Activated naive CD8-positive, alpha-beta T cell treated with anti-CD3 and anti-CD28 coated beads, Interleukin-2, amount 50 U/mL, for 24 hours (primary cell): ENCODE data around the gene MYH11.

Source experiments
- ATAC-seq: fragments of 150-1000 bp; cut with Tn5 transposase; one replicate; pipeline ENCODE4 v1.10.0; 2021
- DNase-seq: peaks from one replicate; pipeline ENCODE4 v3.0.0; 2021
- H3K27ac Mint-ChIP-seq: one replicate; pipeline ENCODE4 v1.8.0; 2021; ENCODE audit warnings: mild to moderate bottlenecking, mixed read lengths
- H3K27me3 Mint-ChIP-seq: one replicate; pipeline ENCODE4 v1.8.0; 2021; ENCODE audit warnings: mixed read lengths
- H3K36me3 Mint-ChIP-seq: one replicate; pipeline ENCODE4 v1.8.0; 2021; ENCODE audit warnings: low read depth, mixed read lengths
- H3K4me1 Mint-ChIP-seq: one replicate; pipeline ENCODE4 v1.8.0; 2021; ENCODE audit warnings: mixed read lengths
- H3K4me3 Mint-ChIP-seq: one replicate; pipeline ENCODE4 v1.8.0; 2021; ENCODE audit warnings: mild to moderate bottlenecking, moderate library complexity, mixed read lengths
- H3K9me3 Mint-ChIP-seq: one replicate; pipeline ENCODE4 v1.8.0; 2021; ENCODE audit warnings: mixed read lengths

MYH11 gene

GRCh38 chr16:15886078-15886477 is 29.2 kb upstream of the MYH11 start:
- Mint-ChIP-seq H3K27ac (peak overlapping the region; percentile 6), H3K4me3 (peak overlapping the region; percentile 97), H3K9me3 (no peaks in the 10 kb centered on the region), H3K27me3 (no peaks in the 10 kb centered on the region), H3K36me3 (peaks cover 14% of the 10 kb centered on the region), H3K4me1 (peaks cover 39% of the 10 kb centered on the region)
- ATAC-seq (no peak), DNase-seq (no peak)

GRCh38 chr16:15885560-15886001 is 28.8 kb upstream of the MYH11 start:
- peaks cover 14% of the 10 kb centered on the region for H3K36me3 Mint-ChIP-seq
- ATAC-seq (no peak), DNase-seq (no peak)
- no peaks in the 10 kb centered on the region for H3K27me3 Mint-ChIP-seq
- H3K4me3 Mint-ChIP-seq, result no peak overlapping the region
- peak overlapping the region; percentile 6 for H3K27ac Mint-ChIP-seq
- H3K4me1 Mint-ChIP-seq, result peaks cover 39% of the 10 kb centered on the region
- H3K9me3 Mint-ChIP-seq, result no peaks in the 10 kb centered on the region

GRCh38 chr16:15882563-15882962 is 25.7 kb upstream of the MYH11 start:
- no peak for DNase-seq
- no peaks in the 10 kb centered on the region for H3K9me3 Mint-ChIP-seq
- H3K36me3 Mint-ChIP-seq, result peaks cover 28% of the 10 kb centered on the region
- no peak overlapping the region for H3K4me3 Mint-ChIP-seq
- H3K4me1 Mint-ChIP-seq, result peaks cover 36% of the 10 kb centered on the region
- no peaks in the 10 kb centered on the region for H3K27me3 Mint-ChIP-seq
- H3K27ac Mint-ChIP-seq, result no peak overlapping the region
- no peak for ATAC-seq

- H3K27ac Mint-ChIP-seq, result no peak overlapping the region
These were observed 25.1 kb upstream of the MYH11 start for GRCh38 chr16:15881794-15882379.

GRCh38 chr16:15880434-15881308 is 23.8 kb upstream of the MYH11 start:
- no peak overlapping the region for H3K4me3 Mint-ChIP-seq
- H3K9me3 Mint-ChIP-seq, result no peaks in the 10 kb centered on the region
- ATAC-seq (no peak), DNase-seq (no peak)
- H3K27me3 Mint-ChIP-seq, result no peaks in the 10 kb centered on the region
- H3K4me1 Mint-ChIP-seq, result peaks cover 20% of the 10 kb centered on the region
- peaks cover 33% of the 10 kb centered on the region for H3K36me3 Mint-ChIP-seq
- peak overlapping the region; percentile 3 for H3K27ac Mint-ChIP-seq

More at GRCh38 chr16:15881794-15882379, 25.1 kb upstream of the MYH11 start:
- Mint-ChIP-seq H3K27me3 (no peaks in the 10 kb centered on the region), H3K36me3 (peaks cover 33% of the 10 kb centered on the region), H3K4me3 (no peak overlapping the region), H3K4me1 (peaks cover 30% of the 10 kb centered on the region), H3K9me3 (no peaks in the 10 kb centered on the region)
- ATAC-seq, result no peak
- DNase-seq, result no peak

- Mint-ChIP-seq H3K36me3 (peaks cover 31% of the 10 kb centered on the region), H3K27me3 (no peaks in the 10 kb centered on the region), H3K4me3 (no peak overlapping the region), H3K27ac (peak overlapping the region; percentile 60), H3K9me3 (no peaks in the 10 kb centered on the region), H3K4me1 (peaks cover 14% of the 10 kb centered on the region)
- peak; percentile 59 for ATAC-seq
- DNase-seq, result no peak
These were observed 22.5 kb upstream of the MYH11 start for GRCh38 chr16:15879255-15879811.

GRCh38 chr16:15876503-15876902 is 19.7 kb upstream of the MYH11 start:
- Mint-ChIP-seq H3K4me1 (peaks cover 14% of the 10 kb centered on the region), H3K4me3 (no peak overlapping the region), H3K9me3 (no peaks in the 10 kb centered on the region), H3K36me3 (peaks cover 29% of the 10 kb centered on the region), H3K27me3 (no peaks in the 10 kb centered on the region), H3K27ac (no peak overlapping the region)
- no peak for ATAC-seq
- DNase-seq, result no peak

- DNase-seq, result no peak
- Mint-ChIP-seq H3K27ac (no peak overlapping the region), H3K9me3 (no peaks in the 10 kb centered on the region), H3K27me3 (no peaks in the 10 kb centered on the region), H3K4me1 (peaks cover 12% of the 10 kb centered on the region), H3K4me3 (no peak overlapping the region), H3K36me3 (peaks cover 22% of the 10 kb centered on the region)
- ATAC-seq, result no peak
These were observed 18.0 kb upstream of the MYH11 start for GRCh38 chr16:15874745-15875314.

- H3K4me3 Mint-ChIP-seq, result no peak overlapping the region
- peaks cover 20% of the 10 kb centered on the region for H3K36me3 Mint-ChIP-seq
- no peaks in the 10 kb centered on the region for H3K9me3 Mint-ChIP-seq
- DNase-seq (no peak), ATAC-seq (no peak)
- no peak overlapping the region for H3K27ac Mint-ChIP-seq
- H3K27me3 Mint-ChIP-seq, result no peaks in the 10 kb centered on the region
- H3K4me1 Mint-ChIP-seq, result peaks cover 3% of the 10 kb centered on the region
These were observed 16.9 kb upstream of the MYH11 start for GRCh38 chr16:15873737-15874136.

- no peak for ATAC-seq
- peaks cover 20% of the 10 kb centered on the region for H3K36me3 Mint-ChIP-seq
- no peak overlapping the region for H3K4me3 Mint-ChIP-seq
- H3K27me3 Mint-ChIP-seq, result no peaks in the 10 kb centered on the region
- peaks cover 3% of the 10 kb centered on the region for H3K4me1 Mint-ChIP-seq
- no peak overlapping the region for H3K27ac Mint-ChIP-seq
- H3K9me3 Mint-ChIP-seq, result no peaks in the 10 kb centered on the region
- no peak for DNase-seq
These were observed 16.5 kb upstream of the MYH11 start for GRCh38 chr16:15873301-15873700.

GRCh38 chr16:15870011-15870410 is 13.2 kb upstream of the MYH11 start:
- Mint-ChIP-seq H3K4me1 (peaks cover 3% of the 10 kb centered on the region), H3K4me3 (no peak overlapping the region), H3K36me3 (peaks cover 14% of the 10 kb centered on the region), H3K27ac (no peak overlapping the region), H3K27me3 (no peaks in the 10 kb centered on the region), H3K9me3 (no peaks in the 10 kb centered on the region)
- ATAC-seq, result no peak
- no peak for DNase-seq

- no peaks in the 10 kb centered on the region for H3K27me3 Mint-ChIP-seq
- no peak overlapping the region for H3K4me3 Mint-ChIP-seq
- no peak for ATAC-seq
These were observed 9.6 kb upstream of the MYH11 start for GRCh38 chr16:15866451-15866850.

GRCh38 chr16:15865742-15866141 is 8.9 kb upstream of the MYH11 start:
- H3K4me1 Mint-ChIP-seq, result no peaks in the 10 kb centered on the region
- no peak overlapping the region for H3K27ac Mint-ChIP-seq
- H3K27me3 Mint-ChIP-seq, result no peaks in the 10 kb centered on the region
- no peaks in the 10 kb centered on the region for H3K9me3 Mint-ChIP-seq
- DNase-seq (no peak), ATAC-seq (no peak)
- no peak overlapping the region for H3K4me3 Mint-ChIP-seq
- peaks cover 10% of the 10 kb centered on the region for H3K36me3 Mint-ChIP-seq

More at GRCh38 chr16:15866451-15866850, 9.6 kb upstream of the MYH11 start:
- no peak overlapping the region for H3K27ac Mint-ChIP-seq
- no peaks in the 10 kb centered on the region for H3K9me3 Mint-ChIP-seq
- H3K36me3 Mint-ChIP-seq, result peaks cover 10% of the 10 kb centered on the region
- no peaks in the 10 kb centered on the region for H3K4me1 Mint-ChIP-seq
- DNase-seq, result no peak

GRCh38 chr16:15864939-15865338 is 8.1 kb upstream of the MYH11 start:
- ATAC-seq, result no peak
- H3K9me3 Mint-ChIP-seq, result no peaks in the 10 kb centered on the region
- H3K27me3 Mint-ChIP-seq, result no peaks in the 10 kb centered on the region
- DNase-seq, result no peak
- no peak overlapping the region for H3K4me3 Mint-ChIP-seq
- H3K27ac Mint-ChIP-seq, result no peak overlapping the region
- no peaks in the 10 kb centered on the region for H3K4me1 Mint-ChIP-seq
- H3K36me3 Mint-ChIP-seq, result peaks cover 10% of the 10 kb centered on the region

- no peak overlapping the region for H3K4me3 Mint-ChIP-seq
- H3K9me3 Mint-ChIP-seq, result no peaks in the 10 kb centered on the region
- peaks cover 8% of the 10 kb centered on the region for H3K4me1 Mint-ChIP-seq
These were observed 5.2 kb upstream of the MYH11 start for GRCh38 chr16:15861996-15862395.

More at GRCh38 chr16:15861996-15862395, 5.2 kb upstream of the MYH11 start:
- ATAC-seq, result no peak
- DNase-seq, result no peak
- peaks cover 3% of the 10 kb centered on the region for H3K36me3 Mint-ChIP-seq
- peaks cover 17% of the 10 kb centered on the region for H3K27me3 Mint-ChIP-seq
- no peak overlapping the region for H3K27ac Mint-ChIP-seq
